ENCODE results near the gene FOXP2. TPM values are rescaled to one million over a fixed set of nuclear protein-coding genes. Genes with fewer than 3 reads are reported as not detected.

FOXP2 gene
- total RNA-seq, 1 experiment from 2014 or later: 0.17 TPM

GRCh38 chr7:114522081-114522480, 107.5 kb downstream of the FOXP2 start (continued):
- TF ChIP-seq, protein P1, sequence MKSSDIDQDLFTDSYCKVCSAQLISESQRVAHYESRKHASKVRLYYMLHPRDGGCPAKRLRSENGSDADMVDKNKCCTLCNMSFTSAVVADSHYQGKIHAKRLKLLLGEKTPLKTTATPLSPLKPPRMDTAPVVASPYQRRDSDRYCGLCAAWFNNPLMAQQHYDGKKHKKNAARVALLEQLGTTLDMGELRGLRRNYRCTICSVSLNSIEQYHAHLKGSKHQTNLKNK (CRISPR knock-in tag; IDR thresholded peaks at IDR 0.05): no peak
- TF ChIP-seq CDX4 (CRISPR knock-in tag; IDR thresholded peaks at IDR 0.05; ENCODE audit: borderline replicate concordance) (no peak), USF2 (CRISPR knock-in tag; IDR thresholded peaks at IDR 0.05) (no peak), FOXP1 (CRISPR knock-in tag; IDR thresholded peaks at IDR 0.05; ENCODE audit: borderline replicate concordance) (no peak), RELA (CRISPR knock-in tag; IDR thresholded peaks at IDR 0.05; ENCODE audit: borderline replicate concordance) (no peak), TP53 (CRISPR knock-in tag; IDR thresholded peaks at IDR 0.05) (no peak), NFE2L1 (CRISPR knock-in tag; IDR thresholded peaks at IDR 0.05) (no peak)
- TF ChIP-seq, protein P2, sequence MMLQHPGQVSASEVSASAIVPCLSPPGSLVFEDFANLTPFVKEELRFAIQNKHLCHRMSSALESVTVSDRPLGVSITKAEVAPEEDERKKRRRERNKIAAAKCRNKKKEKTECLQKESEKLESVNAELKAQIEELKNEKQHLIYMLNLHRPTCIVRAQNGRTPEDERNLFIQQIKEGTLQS (CRISPR knock-in tag; conservative IDR thresholded peaks at IDR 0.05): no peak

GRCh38 chr7:114527589-114527988, 113.0 kb downstream of the FOXP2 start:
- no peaks in the 10 kb centered on the region for H3K4me1 Mint-ChIP-seq
- TF ChIP-seq NFE2L1 (CRISPR knock-in tag; IDR thresholded peaks at IDR 0.05): no peak
- TF ChIP-seq, protein P1 (CRISPR knock-in tag; IDR thresholded peaks at IDR 0.05): no peak
- TF ChIP-seq, protein P3, sequence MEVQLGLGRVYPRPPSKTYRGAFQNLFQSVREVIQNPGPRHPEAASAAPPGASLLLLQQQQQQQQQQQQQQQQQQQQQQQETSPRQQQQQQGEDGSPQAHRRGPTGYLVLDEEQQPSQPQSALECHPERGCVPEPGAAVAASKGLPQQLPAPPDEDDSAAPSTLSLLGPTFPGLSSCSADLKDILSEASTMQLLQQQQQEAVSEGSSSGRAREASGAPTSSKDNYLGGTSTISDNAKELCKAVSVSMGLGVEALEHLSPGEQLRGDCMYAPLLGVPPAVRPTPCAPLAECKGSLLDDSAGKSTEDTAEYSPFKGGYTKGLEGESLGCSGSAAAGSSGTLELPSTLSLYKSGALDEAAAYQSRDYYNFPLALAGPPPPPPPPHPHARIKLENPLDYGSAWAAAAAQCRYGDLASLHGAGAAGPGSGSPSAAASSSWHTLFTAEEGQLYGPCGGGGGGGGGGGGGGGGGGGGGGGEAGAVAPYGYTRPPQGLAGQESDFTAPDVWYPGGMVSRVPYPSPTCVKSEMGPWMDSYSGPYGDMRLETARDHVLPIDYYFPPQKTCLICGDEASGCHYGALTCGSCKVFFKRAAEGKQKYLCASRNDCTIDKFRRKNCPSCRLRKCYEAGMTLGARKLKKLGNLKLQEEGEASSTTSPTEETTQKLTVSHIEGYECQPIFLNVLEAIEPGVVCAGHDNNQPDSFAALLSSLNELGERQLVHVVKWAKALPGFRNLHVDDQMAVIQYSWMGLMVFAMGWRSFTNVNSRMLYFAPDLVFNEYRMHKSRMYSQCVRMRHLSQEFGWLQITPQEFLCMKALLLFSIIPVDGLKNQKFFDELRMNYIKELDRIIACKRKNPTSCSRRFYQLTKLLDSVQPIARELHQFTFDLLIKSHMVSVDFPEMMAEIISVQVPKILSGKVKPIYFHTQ (CRISPR knock-in tag; IDR thresholded peaks at IDR 0.05): no peak
- no peak for TF ChIP-seq CTCF (IDR thresholded peaks at IDR 0.05)
- TF ChIP-seq ARID4B (CRISPR knock-in tag; IDR thresholded peaks at IDR 0.05; ENCODE audit: borderline replicate concordance): no peak
- TF ChIP-seq, protein P4, sequence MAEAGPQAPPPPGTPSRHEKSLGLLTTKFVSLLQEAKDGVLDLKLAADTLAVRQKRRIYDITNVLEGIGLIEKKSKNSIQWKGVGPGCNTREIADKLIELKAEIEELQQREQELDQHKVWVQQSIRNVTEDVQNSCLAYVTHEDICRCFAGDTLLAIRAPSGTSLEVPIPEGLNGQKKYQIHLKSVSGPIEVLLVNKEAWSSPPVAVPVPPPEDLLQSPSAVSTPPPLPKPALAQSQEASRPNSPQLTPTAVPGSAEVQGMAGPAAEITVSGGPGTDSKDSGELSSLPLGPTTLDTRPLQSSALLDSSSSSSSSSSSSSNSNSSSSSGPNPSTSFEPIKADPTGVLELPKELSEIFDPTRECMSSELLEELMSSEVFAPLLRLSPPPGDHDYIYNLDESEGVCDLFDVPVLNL (CRISPR knock-in tag; IDR thresholded peaks at IDR 0.05; ENCODE audit: borderline replicate concordance, low read depth): no peak
- TF ChIP-seq IRF2 (CRISPR knock-in tag; IDR thresholded peaks at IDR 0.05; ENCODE audit: borderline replicate concordance, low read depth): no peak
- TF ChIP-seq IRF1 (CRISPR knock-in tag; IDR thresholded peaks at IDR 0.05): no peak
- TF ChIP-seq, protein P5, sequence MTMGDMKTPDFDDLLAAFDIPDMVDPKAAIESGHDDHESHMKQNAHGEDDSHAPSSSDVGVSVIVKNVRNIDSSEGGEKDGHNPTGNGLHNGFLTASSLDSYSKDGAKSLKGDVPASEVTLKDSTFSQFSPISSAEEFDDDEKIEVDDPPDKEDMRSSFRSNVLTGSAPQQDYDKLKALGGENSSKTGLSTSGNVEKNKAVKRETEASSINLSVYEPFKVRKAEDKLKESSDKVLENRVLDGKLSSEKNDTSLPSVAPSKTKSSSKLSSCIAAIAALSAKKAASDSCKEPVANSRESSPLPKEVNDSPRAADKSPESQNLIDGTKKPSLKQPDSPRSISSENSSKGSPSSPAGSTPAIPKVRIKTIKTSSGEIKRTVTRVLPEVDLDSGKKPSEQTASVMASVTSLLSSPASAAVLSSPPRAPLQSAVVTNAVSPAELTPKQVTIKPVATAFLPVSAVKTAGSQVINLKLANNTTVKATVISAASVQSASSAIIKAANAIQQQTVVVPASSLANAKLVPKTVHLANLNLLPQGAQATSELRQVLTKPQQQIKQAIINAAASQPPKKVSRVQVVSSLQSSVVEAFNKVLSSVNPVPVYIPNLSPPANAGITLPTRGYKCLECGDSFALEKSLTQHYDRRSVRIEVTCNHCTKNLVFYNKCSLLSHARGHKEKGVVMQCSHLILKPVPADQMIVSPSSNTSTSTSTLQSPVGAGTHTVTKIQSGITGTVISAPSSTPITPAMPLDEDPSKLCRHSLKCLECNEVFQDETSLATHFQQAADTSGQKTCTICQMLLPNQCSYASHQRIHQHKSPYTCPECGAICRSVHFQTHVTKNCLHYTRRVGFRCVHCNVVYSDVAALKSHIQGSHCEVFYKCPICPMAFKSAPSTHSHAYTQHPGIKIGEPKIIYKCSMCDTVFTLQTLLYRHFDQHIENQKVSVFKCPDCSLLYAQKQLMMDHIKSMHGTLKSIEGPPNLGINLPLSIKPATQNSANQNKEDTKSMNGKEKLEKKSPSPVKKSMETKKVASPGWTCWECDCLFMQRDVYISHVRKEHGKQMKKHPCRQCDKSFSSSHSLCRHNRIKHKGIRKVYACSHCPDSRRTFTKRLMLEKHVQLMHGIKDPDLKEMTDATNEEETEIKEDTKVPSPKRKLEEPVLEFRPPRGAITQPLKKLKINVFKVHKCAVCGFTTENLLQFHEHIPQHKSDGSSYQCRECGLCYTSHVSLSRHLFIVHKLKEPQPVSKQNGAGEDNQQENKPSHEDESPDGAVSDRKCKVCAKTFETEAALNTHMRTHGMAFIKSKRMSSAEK (CRISPR knock-in tag; IDR thresholded peaks at IDR 0.05; ENCODE audit: borderline replicate concordance): no peak
- no peak for TF ChIP-seq ZNF423 (CRISPR knock-in tag; IDR thresholded peaks at IDR 0.05)

More at GRCh38 chr7:114527589-114527988, 113.0 kb downstream of the FOXP2 start:
- no peak for ATAC-seq
- CTCF ChIA-PET: no interaction called here
- no peak overlapping the region for H3K27ac Mint-ChIP-seq
- H3K9me3 Mint-ChIP-seq: no peaks in the 10 kb centered on the region
- H3K36me3 Mint-ChIP-seq: no peaks in the 10 kb centered on the region
- DNase-seq (ENCODE audit: low spot score): no peak
- no peak overlapping the region for H3K4me3 Mint-ChIP-seq
- H3K27me3 Mint-ChIP-seq (ENCODE audit: low read depth): no peaks in the 10 kb centered on the region
- POLR2A ChIA-PET: no interaction called here

All from WTC11 (cell line).